Psoas muscle (tissue), 8 donors: ENCODE data around the gene BCL11B. TPM values are rescaled to one million over a fixed set of nuclear protein-coding genes. Genes with fewer than 3 reads are reported as not detected.

ENCODE experiments used
- ATAC-seq, 4 donors: fragments of 200-7000 bp; cut with Tn5 transposase; one replicate each; pipeline ENCODE4 v1.9.1; 2020; ENCODE audit warnings: moderate library complexity in 3 of 4, mild to moderate bottlenecking in 2 of 4
- DNase-seq, 2 donors: peaks; one replicate each; pipeline ENCODE4 v3.0.0-alpha.2; 2020
- H3K27ac ChIP-seq: fragments of 200-600 bp; one replicate; pipeline ENCODE4 v1.8.0; 2022
- H3K27me3 ChIP-seq, 3 donors: fragments of 200-600 bp in 1 of 3; one replicate each; pipeline versions ENCODE4 v1.6.1 to v1.8.0; 2013 to 2022; ENCODE audit warnings: low read length in 2 of 3, mild to moderate bottlenecking in 2 of 3, moderate library complexity in 1 of 3; ENCODE audit not compliant: insufficient read depth in 3 of 3
- H3K36me3 ChIP-seq, 2 donors: fragments of 200-600 bp in 1 of 2; one replicate each; pipeline versions ENCODE4 v1.6.1 to v1.8.0; 2013 to 2022; ENCODE audit warnings: low read depth in 1 of 2, mild to moderate bottlenecking in 1 of 2, moderate library complexity in 1 of 2; ENCODE audit not compliant: insufficient read depth in 1 of 2
- H3K4me1 ChIP-seq: fragments of 200-600 bp; one replicate; pipeline ENCODE4 v1.8.0; 2022
- H3K4me3 ChIP-seq: fragments of 200-600 bp; one replicate; pipeline ENCODE4 v1.8.0; 2022; ENCODE audit warnings: mild to moderate bottlenecking
- H3K9me3 ChIP-seq: fragments of 200-600 bp; one replicate; pipeline ENCODE4 v1.8.0; 2022
- CTCF ChIP-seq: fragments of 200-600 bp; IDR thresholded peaks from one replicate; pipeline ENCODE4 v1.8.0; 2022; ENCODE audit warnings: antibody characterized with exemption
- WGBS, 3 donors: extraction: QIAGEN DNeasy Blood & Tissue Kit; methylation state at CpG; one replicate each; pipeline versions ENCODE4 v1.1.6 to v1.1.7; 2013; 5-methylcytosine and 5-hydroxymethylcytosine counted together
- intact Hi-C, 2 donors: fragments of 100-400 bp; cut with DNase I; formaldehyde crosslinking; loops; one replicate each; pipeline versions ENCODE4 v1.11.0 to v1.14.2; 2022
- polyA plus RNA-seq, 3 donors: library from polyadenylated mRNA; stranded (reverse); fragments of 200-250 nt; gene quantifications; one replicate each; pipeline ENCODE4 v1.2.3, GENCODE V29; 2013
- total RNA-seq, 4 donors: library from RNA; stranded (reverse); fragmentation: NEBNext Ultra II Directional in 2 of 4; extraction: Animal tissue kit (Norgen Biotek cat#: 25700) in 2 of 4; gene quantifications; one replicate each; pipeline versions ENCODE4 v1.2.1 to v1.2.4, GENCODE V29; 2021 to 2023
- donor health status: healthy with polysubstance abuse.
- donor health status: DM: no; HTN: no; CAD: no; lungs with moderate emphysema.
- donor health status: Bipolar disorder and iron deficiency.
- donor health status: healthy.
- donor health status: DM: yes; HTN: yes; CAD: no.
- donor health status: DM: no; HTN: no; CAD: no.
- donor health status: DM: no; HTN: no; CAD: no.
- donor health status: DM: yes; HTN: yes; CAD: no.

BCL11B gene
- total and polyA plus RNA-seq, 7 donors: 0.01 to 0.34 (median 0.15) TPM; not detected in 2

DNA sequence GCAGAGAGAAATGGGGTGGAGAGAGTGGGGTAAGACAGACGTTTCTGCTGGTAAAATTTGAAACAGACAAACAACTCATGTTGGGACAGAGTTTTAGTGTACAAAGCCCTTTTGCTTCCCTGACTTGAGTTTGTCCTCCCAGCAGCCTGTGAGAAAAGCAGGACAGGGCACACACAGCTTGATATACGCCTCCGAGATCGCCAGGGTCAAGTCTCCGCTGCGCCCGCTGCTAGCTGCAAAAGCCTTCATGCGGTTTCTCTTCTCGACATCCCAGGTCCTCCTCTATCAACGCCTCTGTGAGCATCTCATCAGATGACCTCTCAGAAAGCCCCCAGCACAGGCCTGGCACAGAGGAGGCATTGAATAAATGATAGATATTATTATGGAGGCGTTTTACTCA lies 9.4 kb upstream of the BCL11B start:
- Histone ChIP-seq H3K27me3 (peaks cover 0 to 53% (median 6%) of the 10 kb centered on the region in 3 donors), H3K9me3 (no peaks in the 10 kb centered on the region), H3K36me3 (no peaks in the 10 kb centered on the region), H3K4me3 (no peak overlapping the region), H3K4me1 (no peaks in the 10 kb centered on the region), H3K27ac (no peak overlapping the region)
- no peak for DNase-seq
- TF ChIP-seq CTCF: no peak
- 60 to 67% (median 60%) methylated on average over 11 of the region's 11 CpGs for WGBS, 3 donors
- no peak for ATAC-seq
- intact Hi-C loops: no loop called here

DNA sequence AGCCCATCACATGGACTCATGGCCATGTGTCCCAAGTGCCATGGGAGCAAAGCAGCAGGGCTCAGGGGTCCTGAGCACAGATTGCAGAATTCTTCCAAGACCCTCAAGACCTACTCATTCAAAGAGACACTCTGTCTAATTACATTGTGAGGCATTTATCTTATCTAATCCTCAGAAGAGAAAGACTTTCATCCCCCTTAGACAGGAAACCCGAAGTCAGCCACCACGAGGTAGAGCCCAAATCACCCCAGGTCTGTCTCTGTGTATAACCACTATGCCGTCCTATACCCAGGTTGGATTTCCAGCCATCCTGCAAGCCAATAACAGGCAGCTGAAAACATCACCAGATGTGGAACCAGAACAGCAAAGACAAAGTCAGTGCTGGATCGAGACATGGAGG lies 8.9 kb upstream of the BCL11B start:
- 54 to 64% (median 60%) methylated on average over 4 of the region's 4 CpGs for WGBS, 3 donors
- H3K27me3 ChIP-seq: peaks cover 0 to 56% (median 6%) of the 10 kb centered on the region in 3 donors
- no peak for DNase-seq

DNA sequence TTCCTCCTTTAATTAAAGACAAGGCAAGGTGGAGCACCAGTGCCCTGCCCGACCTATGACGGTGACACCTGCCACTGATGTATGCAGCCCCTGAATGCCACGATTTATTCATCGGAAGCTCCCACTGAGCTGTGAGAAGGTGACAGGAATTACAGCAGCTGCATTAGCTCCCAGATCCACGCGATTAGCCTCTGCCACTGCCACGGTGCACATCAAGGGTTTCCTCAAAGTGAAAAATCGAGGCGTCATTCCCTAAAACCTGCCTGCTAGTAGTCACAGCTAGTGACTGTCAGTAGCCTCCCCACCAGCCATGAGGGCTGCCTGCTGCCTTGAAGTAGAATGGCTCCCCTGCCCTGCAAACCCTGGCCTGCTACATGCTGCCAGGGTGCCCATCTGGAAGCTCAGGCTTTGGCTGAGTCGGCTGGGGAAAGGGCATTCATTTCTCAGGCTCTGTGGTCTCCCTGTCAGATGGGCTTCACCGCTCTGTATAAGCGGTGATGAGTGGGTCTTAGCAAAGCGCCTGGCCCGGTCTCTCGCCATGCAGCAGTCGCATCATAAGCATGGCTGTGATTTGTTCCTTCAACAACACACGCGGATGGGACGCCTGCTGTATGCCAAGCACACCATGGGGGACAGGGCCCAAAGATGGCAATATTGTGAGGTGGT lies 8.2 kb upstream of the BCL11B start:
- intact Hi-C loops: no loop called here
- ATAC-seq (no peak), DNase-seq (no peak)
- no peak overlapping the region for H3K27ac ChIP-seq
- peaks cover 0 to 61% (median 6%) of the 10 kb centered on the region in 3 donors for H3K27me3 ChIP-seq
- no peaks in the 10 kb centered on the region for H3K9me3 ChIP-seq
- no peaks in the 10 kb centered on the region for H3K36me3 ChIP-seq
- no peaks in the 10 kb centered on the region for H3K4me1 ChIP-seq
- 68 to 71% (median 69%) methylated on average over 19 of the region's 19 CpGs for WGBS, 3 donors
- no peak for TF ChIP-seq CTCF
- H3K4me3 ChIP-seq: no peak overlapping the region

More for the DNA sequence above, 8.9 kb upstream of the BCL11B start:
- Histone ChIP-seq H3K36me3 (no peaks in the 10 kb centered on the region), H3K27ac (no peak overlapping the region), H3K9me3 (no peaks in the 10 kb centered on the region), H3K4me3 (no peak overlapping the region), H3K4me1 (no peaks in the 10 kb centered on the region)
- no peak for TF ChIP-seq CTCF
- no peak for ATAC-seq
- intact Hi-C loops: no loop called here

DNA sequence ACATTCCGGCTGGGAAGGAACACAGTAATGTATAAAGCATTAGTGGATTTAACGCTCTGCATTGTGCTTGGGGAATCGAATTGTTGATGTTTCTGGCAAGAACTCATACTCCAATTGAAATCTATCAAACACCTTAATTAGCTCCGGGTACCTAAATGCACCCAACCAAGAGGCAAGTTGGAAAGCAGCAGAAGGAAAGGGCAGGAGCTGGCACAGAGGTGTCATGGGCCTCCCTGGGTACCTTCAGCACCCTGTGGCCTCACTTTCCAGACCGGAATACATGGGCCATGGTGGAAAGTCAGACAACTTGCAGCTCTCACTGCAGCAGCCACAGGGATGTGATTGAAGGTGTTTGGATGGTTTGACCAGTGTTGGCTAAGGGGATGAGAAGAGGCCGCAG lies 6.8 kb upstream of the BCL11B start:
- Histone ChIP-seq H3K36me3 (no peaks in the 10 kb centered on the region), H3K4me3 (no peak overlapping the region), H3K27ac (no peak overlapping the region), H3K4me1 (no peaks in the 10 kb centered on the region), H3K27me3 (peaks cover 0 to 67% (median 12%) of the 10 kb centered on the region in 3 donors), H3K9me3 (no peaks in the 10 kb centered on the region)
- WGBS, 3 donors: 66 to 68% (median 67%) methylated on average over 6 of the region's 6 CpGs
- ATAC-seq (no peak), DNase-seq (no peak)
- intact Hi-C loops: no loop called here
- no peak for TF ChIP-seq CTCF

DNA sequence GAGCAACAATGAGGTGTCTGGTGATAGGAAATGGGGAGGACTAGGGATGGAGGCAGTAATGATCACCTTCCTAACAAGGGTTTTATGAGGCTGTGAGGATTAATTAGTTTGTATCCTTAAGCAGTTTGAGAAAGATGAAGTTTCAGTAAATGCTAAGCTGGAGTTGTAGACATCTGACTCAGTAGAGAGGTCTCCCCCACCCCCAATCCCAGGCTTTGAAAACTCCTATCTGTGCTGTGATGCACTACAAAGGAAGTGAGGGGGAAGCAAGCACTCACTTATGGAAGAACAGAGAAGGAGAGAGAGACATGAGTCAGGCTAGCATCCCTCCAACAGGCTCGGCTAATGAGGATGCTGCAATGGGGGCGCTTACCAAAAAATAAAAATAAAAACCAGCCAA lies 5.5 kb upstream of the BCL11B start:
- Histone ChIP-seq H3K4me3 (no peak overlapping the region), H3K27ac (no peak overlapping the region), H3K36me3 (no peaks in the 10 kb centered on the region), H3K9me3 (no peaks in the 10 kb centered on the region), H3K27me3 (peaks cover 6 to 71% (median 19%) of the 10 kb centered on the region in 3 donors), H3K4me1 (no peaks in the 10 kb centered on the region)
- intact Hi-C loops: no loop called here
- DNase-seq (no peak), ATAC-seq (no peak)
- no peak for TF ChIP-seq CTCF
- 41 to 61% (median 49%) methylated on average over 2 of the region's 2 CpGs for WGBS, 3 donors
